HepG2 (cell line): ENCODE data around the gene SEL1L2. TPM values are rescaled to one million over a fixed set of nuclear protein-coding genes. Genes with fewer than 3 reads are reported as not detected.
"Not testable (repeated sequence)": the region's sequence is repeated elsewhere in the genome, so short reads cannot be mapped to it uniquely, and the experiment has no call there.

Experiments used
- ATAC-seq: fragments of 200-7000 bp; cut with Tn5 transposase; 3 replicates; pipeline ENCODE4 v1.9.1; 2020; ENCODE audit warnings: mild to moderate bottlenecking, moderate library complexity
- BruUV-seq: library from RNA; stranded (reverse); fragments of 400-500 nt; replicated peaks from 2 replicates; lab custom pipeline; 2021; lab: Mats Ljungman, UMichigan
- CTCF ChIA-PET: fragments of 300-600 bp; formaldehyde crosslinking; extraction: SDS; loops from one replicate; lab custom pipeline; 2021; ENCODE audit warnings: low total read pairs, inconsistent platforms, low intra/inter-chr PET ratio; lab: Yijun Ruan, JAX
- POLR2A ChIA-PET: fragments of 350-600 bp; sonication (Branson Sonifier 250); formaldehyde crosslinking; loops from one replicate; lab custom pipeline; 2020; ENCODE audit warnings: antibody characterized with exemption, inconsistent platforms; lab: Yijun Ruan, JAX
- DNase-seq: peaks from one replicate; pipeline ENCODE4 v3.0.0-alpha.2; 2015; ENCODE audit warnings: low spot score
- FAIRE-seq: peaks from 3 replicates; lab custom pipeline; 2011; peaks lifted over from hg19 to GRCh38; lab: Jason Lieb, UNC
- H2AFZ ChIP-seq: one replicate; pipeline ENCODE4 v1.6.1; 2011; ENCODE audit warnings: low read length, inconsistent platforms
- H3K27ac ChIP-seq: fragments of 300-600 bp; 3 replicates; pipeline ENCODE4 v1.8.0; 2011; ENCODE audit warnings: mixed run types, mild to moderate bottlenecking, mixed read lengths, low read length, inconsistent platforms; ENCODE audit not compliant: insufficient read depth; ENCODE audit errors: extremely low read length
- H3K27me3 ChIP-seq, 2 experiments: fragments of 200-600 bp in 1 of 2; 2 replicates in 1 of 2; 3 replicates in 1 of 2; pipeline versions ENCODE4 v1.6.0 to v1.8.0; 2011; ENCODE audit warnings: low read length in 2 of 2, mild to moderate bottlenecking in 2 of 2, moderate library complexity in 2 of 2, inconsistent platforms in 1 of 2; ENCODE audit not compliant: insufficient read depth in 2 of 2, control insufficient read depth in 1 of 2
- H3K36me3 ChIP-seq, 2 experiments: fragments of 200-600 bp in 1 of 2; replicated peaks in 1 of 2; 2 replicates in 1 of 2; 3 replicates in 1 of 2; pipeline versions ENCODE4 v1.5.1 to v1.8.0; 2011; ENCODE audit warnings: low read length in 2 of 2, inconsistent platforms in 1 of 2; ENCODE audit not compliant: insufficient read depth in 2 of 2, control insufficient read depth in 1 of 2
- H3K4me1 ChIP-seq: 2 replicates; pipeline ENCODE4 v1.5.1; 2012; ENCODE audit warnings: low read length, inconsistent platforms; ENCODE audit not compliant: insufficient read depth
- H3K4me2 ChIP-seq: 2 replicates; pipeline ENCODE4 v1.6.0; 2011; ENCODE audit warnings: low read depth, low read length, inconsistent platforms
- H3K4me3 ChIP-seq, 3 experiments: fragments of 200-600 bp in 1 of 3; sonication (generic), shearing (Covaris generic) in 1 of 3; replicated peaks in 1 of 3; 2 replicates each; pipeline ENCODE4 v1.5.1; 2011 to 2016; ENCODE audit warnings: low read length in 3 of 3, inconsistent platforms in 2 of 3, low read depth in 2 of 3, mild to moderate bottlenecking in 2 of 3, control low read depth in 1 of 3, mixed read lengths in 1 of 3; ENCODE audit not compliant: insufficient read depth in 1 of 3
- H3K79me2 ChIP-seq: one replicate; pipeline ENCODE4 v1.6.1; 2011; ENCODE audit warnings: low read length, inconsistent platforms; ENCODE audit not compliant: insufficient read depth
- H3K9ac ChIP-seq: 2 replicates; pipeline ENCODE4 v1.6.0; 2011; ENCODE audit warnings: mild to moderate bottlenecking, low read depth, low read length, inconsistent platforms; ENCODE audit not compliant: insufficient read depth
- H3K9me3 ChIP-seq: 2 replicates; pipeline ENCODE4 v1.5.1; 2012; ENCODE audit warnings: mild to moderate bottlenecking, low read length
- H4K20me1 ChIP-seq: 2 replicates; pipeline ENCODE4 v1.6.0; 2011; ENCODE audit warnings: inconsistent platforms, mild to moderate bottlenecking, low read length, moderate library complexity; ENCODE audit not compliant: insufficient read depth
- GTF2F1 ChIP-seq: fragments of 150-350 bp; IDR thresholded peaks from 2 replicates; pipeline ENCODE4 v1.6.1; 2014; ENCODE audit warnings: low read length
- SIX1 ChIP-seq: sonication (generic); formaldehyde crosslinking; IDR thresholded peaks from 2 replicates; pipeline ENCODE4 v1.4.0; 2020; ENCODE audit warnings: missing genetic modification reagents, borderline replicate concordance
- ZNF563 ChIP-seq: sonication (generic); formaldehyde crosslinking; IDR thresholded peaks from 2 replicates; pipeline ENCODE4 v1.8.0; 2022; ENCODE audit warnings: mild to moderate bottlenecking, moderate library complexity, missing genetic modification reagents
- ZNF567 ChIP-seq: sonication (generic); formaldehyde crosslinking; IDR thresholded peaks from 2 replicates; pipeline ENCODE4 v1.8.1; 2023; ENCODE audit warnings: mild to moderate bottlenecking, missing genetic modification reagents, borderline replicate concordance
- ZNF629 ChIP-seq: sonication (generic); formaldehyde crosslinking; conservative IDR thresholded peaks from 2 replicates; pipeline ENCODE4 v1.5.0; 2020; ENCODE audit warnings: missing genetic modification reagents
- ZNF713 ChIP-seq: sonication (generic); formaldehyde crosslinking; IDR thresholded peaks from 2 replicates; pipeline ENCODE4 v1.4.0; 2020; ENCODE audit warnings: mild to moderate bottlenecking, missing genetic modification reagents
- ZNF773 ChIP-seq: sonication (generic); formaldehyde crosslinking; IDR thresholded peaks from 2 replicates; pipeline ENCODE4 v1.4.0; 2020; ENCODE audit warnings: missing genetic modification reagents, borderline replicate concordance
- WGBS: methylation state at CpG from one replicate; pipeline ENCODE4 v1.1.6; 2017; ENCODE audit warnings: low lambda C conversion rate; 5-methylcytosine and 5-hydroxymethylcytosine counted together
- in situ Hi-C: cut with HindIII; loops from 2 replicates; pipeline ENCODE4 v1.10.0; 2017; ENCODE audit warnings: low pct_unique_long_range_greater_than_20kb; ENCODE audit not compliant: extremely low pct_ligation_motif_present
- intact Hi-C: fragments of 100-400 bp; cut with micrococcal nuclease; formaldehyde crosslinking; loops from one replicate; pipeline ENCODE4 v1.10.0; 2022; ENCODE audit not compliant: unreplicated experiment
- polyA plus RNA-seq, 8 experiments: library from polyadenylated mRNA; depleted of rRNA in 3 of 8; stranded (reverse) in 7 of 8; unstranded in 1 of 8; fragments of >200 nt; fragmentation: Illumina TruSeq in 4 of 8; extraction: Trizol in 4 of 8; gene quantifications; 2 replicates each; pipeline versions ENCODE4 v1.2.1 to v1.2.3, GENCODE V29; 2011 to 2016; ENCODE audit warnings: low read depth in 4 of 8, missing spikeins in 1 of 8, mixed read lengths in 1 of 8; ENCODE audit not compliant: insufficient read depth in 1 of 8
- total RNA-seq, 5 experiments: library from RNA; depleted of rRNA; stranded (reverse); fragments of >200 nt; fragmentation: Illumina TruSeq; extraction: Trizol; gene quantifications; 2 replicates each; pipeline ENCODE4 v1.2.3, GENCODE V29; 2016; ENCODE audit warnings: low read depth in 1 of 5
- TF ChIP-seq, protein P1 (sequence below): sonication (generic); formaldehyde crosslinking; IDR thresholded peaks from 2 replicates; pipeline ENCODE4 v1.4.0; 2020; ENCODE audit warnings: missing genetic modification reagents, borderline replicate concordance
- TF ChIP-seq, protein P2 (sequence below): sonication (generic); formaldehyde crosslinking; IDR thresholded peaks from 2 replicates; pipeline ENCODE4 v1.4.0; 2020; ENCODE audit warnings: missing genetic modification reagents, borderline replicate concordance

SEL1L2 gene
- total and polyA plus RNA-seq, 2 of the 13 experiments (the other 11 are each of a cell fraction or from before 2014, with no cell fraction given) = not detected

- ATAC-seq, H3K4me1 ChIP-seq, FAIRE-seq, H3K9ac ChIP-seq, H3K4me2 ChIP-seq, H3K79me2 ChIP-seq, H3K27ac ChIP-seq, intact Hi-C loops, CTCF ChIA-PET, H4K20me1 ChIP-seq, POLR2A ChIA-PET, H3K36me3 ChIP-seq, BruUV-seq, in situ Hi-C loops, H2AFZ ChIP-seq, DNase-seq, H3K4me3 ChIP-seq: not testable (repeated sequence)
- H3K9me3 ChIP-seq = peaks cover 25% of the 10 kb centered on the region
- H3K27me3 ChIP-seq = peaks cover 4 to 22% of the 10 kb centered on the region in 2 experiments; a peak in 4 of 5 replicates
- 32% methylated on average over 5 of the region's 5 CpGs for WGBS
These were observed 1.5 kb upstream of the SEL1L2 start for GRCh38 chr20:13991955-13992354.

GRCh38 chr20:13991311-13991710 is 897 bp upstream of the SEL1L2 start:
- no peaks in the 10 kb centered on the region for H3K36me3 ChIP-seq
- DNase-seq (no peak), ATAC-seq (no peak), FAIRE-seq (no peak)
- H3K4me2 ChIP-seq = no peak overlapping the region
- H3K4me3 ChIP-seq = no peak overlapping the region
- no peak overlapping the region for H2AFZ ChIP-seq
- WGBS = 1% methylated on average over 1 of the region's 1 CpG
- no peaks in the 10 kb centered on the region for H4K20me1 ChIP-seq
- H3K27ac ChIP-seq = no peak overlapping the region
- H3K9me3 ChIP-seq = peaks cover 25% of the 10 kb centered on the region
- no peaks in the 10 kb centered on the region for H3K79me2 ChIP-seq
- H3K4me1 ChIP-seq = peaks cover 7% of the 10 kb centered on the region; the same call in 1 of the 2 replicates
- peaks cover 4 to 16% of the 10 kb centered on the region in 2 experiments; a peak in 4 of 5 replicates for H3K27me3 ChIP-seq
- intact Hi-C loops (no loop called here), in situ Hi-C loops (no loop called here)
- BruUV-seq = no TSS peak
- POLR2A ChIA-PET = no interaction called here
- H3K9ac ChIP-seq = no peak overlapping the region
- CTCF ChIA-PET = no interaction called here
- TF ChIP-seq, protein P1, sequence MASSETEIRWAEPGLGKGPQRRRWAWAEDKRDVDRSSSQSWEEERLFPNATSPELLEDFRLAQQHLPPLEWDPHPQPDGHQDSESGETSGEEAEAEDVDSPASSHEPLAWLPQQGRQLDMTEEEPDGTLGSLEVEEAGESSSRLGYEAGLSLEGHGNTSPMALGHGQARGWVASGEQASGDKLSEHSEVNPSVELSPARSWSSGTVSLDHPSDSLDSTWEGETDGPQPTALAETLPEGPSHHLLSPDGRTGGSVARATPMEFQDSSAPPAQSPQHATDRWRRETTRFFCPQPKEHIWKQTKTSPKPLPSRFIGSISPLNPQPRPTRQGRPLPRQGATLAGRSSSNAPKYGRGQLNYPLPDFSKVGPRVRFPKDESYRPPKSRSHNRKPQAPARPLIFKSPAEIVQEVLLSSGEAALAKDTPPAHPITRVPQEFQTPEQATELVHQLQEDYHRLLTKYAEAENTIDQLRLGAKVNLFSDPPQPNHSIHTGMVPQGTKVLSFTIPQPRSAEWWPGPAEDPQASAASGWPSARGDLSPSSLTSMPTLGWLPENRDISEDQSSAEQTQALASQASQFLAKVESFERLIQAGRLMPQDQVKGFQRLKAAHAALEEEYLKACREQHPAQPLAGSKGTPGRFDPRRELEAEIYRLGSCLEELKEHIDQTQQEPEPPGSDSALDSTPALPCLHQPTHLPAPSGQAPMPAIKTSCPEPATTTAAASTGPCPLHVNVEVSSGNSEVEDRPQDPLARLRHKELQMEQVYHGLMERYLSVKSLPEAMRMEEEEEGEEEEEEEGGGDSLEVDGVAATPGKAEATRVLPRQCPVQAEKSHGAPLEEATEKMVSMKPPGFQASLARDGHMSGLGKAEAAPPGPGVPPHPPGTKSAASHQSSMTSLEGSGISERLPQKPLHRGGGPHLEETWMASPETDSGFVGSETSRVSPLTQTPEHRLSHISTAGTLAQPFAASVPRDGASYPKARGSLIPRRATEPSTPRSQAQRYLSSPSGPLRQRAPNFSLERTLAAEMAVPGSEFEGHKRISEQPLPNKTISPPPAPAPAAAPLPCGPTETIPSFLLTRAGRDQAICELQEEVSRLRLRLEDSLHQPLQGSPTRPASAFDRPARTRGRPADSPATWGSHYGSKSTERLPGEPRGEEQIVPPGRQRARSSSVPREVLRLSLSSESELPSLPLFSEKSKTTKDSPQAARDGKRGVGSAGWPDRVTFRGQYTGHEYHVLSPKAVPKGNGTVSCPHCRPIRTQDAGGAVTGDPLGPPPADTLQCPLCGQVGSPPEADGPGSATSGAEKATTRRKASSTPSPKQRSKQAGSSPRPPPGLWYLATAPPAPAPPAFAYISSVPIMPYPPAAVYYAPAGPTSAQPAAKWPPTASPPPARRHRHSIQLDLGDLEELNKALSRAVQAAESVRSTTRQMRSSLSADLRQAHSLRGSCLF = no peak
- TF ChIP-seq SIX1 (CRISPR knock-in tag) = no peak
- TF ChIP-seq ZNF629 (CRISPR knock-in tag) = no peak
- no peak for TF ChIP-seq GTF2F1
- TF ChIP-seq ZNF773 (CRISPR knock-in tag) = no peak
- no peak for TF ChIP-seq ZNF563 (CRISPR knock-in tag)
- TF ChIP-seq, protein P2, sequence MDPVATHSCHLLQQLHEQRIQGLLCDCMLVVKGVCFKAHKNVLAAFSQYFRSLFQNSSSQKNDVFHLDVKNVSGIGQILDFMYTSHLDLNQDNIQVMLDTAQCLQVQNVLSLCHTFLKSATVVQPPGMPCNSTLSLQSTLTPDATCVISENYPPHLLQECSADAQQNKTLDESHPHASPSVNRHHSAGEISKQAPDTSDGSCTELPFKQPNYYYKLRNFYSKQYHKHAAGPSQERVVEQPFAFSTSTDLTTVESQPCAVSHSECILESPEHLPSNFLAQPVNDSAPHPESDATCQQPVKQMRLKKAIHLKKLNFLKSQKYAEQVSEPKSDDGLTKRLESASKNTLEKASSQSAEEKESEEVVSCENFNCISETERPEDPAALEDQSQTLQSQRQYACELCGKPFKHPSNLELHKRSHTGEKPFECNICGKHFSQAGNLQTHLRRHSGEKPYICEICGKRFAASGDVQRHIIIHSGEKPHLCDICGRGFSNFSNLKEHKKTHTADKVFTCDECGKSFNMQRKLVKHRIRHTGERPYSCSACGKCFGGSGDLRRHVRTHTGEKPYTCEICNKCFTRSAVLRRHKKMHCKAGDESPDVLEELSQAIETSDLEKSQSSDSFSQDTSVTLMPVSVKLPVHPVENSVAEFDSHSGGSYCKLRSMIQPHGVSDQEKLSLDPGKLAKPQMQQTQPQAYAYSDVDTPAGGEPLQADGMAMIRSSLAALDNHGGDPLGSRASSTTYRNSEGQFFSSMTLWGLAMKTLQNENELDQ = no peak
- no peak for TF ChIP-seq ZNF713 (CRISPR knock-in tag)
- no peak for TF ChIP-seq ZNF567
